NCI-H345 (cell line): Measurements from ENCODE around the gene SDS.

Experiments
- DNase-seq: peaks from one replicate; lab custom pipeline; 2025; lab: John Stamatoyannopoulos, UW

Gene SDS

GRCh38 chr12:113347107-113347506 lies 56.6 kb downstream of the SDS start:
- DNase-seq: no peak

GRCh38 chr12:113346353-113346752 lies 57.3 kb downstream of the SDS start:
- no peak for DNase-seq

GRCh38 chr12:113345318-113345717 lies 58.4 kb downstream of the SDS start:
- no peak for DNase-seq
